Urinary bladder (tissue), 4 donors: ENCODE measurements around the gene MAG. TPM values are rescaled to one million over a fixed set of nuclear protein-coding genes. Genes with fewer than 3 reads are reported as not detected.
A peak's percentile ranks its signal among the peaks of the same experiment; 100 is the strongest.

Experiments used
- DNase-seq: peaks from one replicate; pipeline ENCODE4 v3.0.0-alpha.2; 2015; ENCODE audit errors: extremely low spot score
- H3K27ac ChIP-seq: one replicate; pipeline ENCODE4 v1.5.1; 2013; ENCODE audit warnings: low read depth, mild to moderate bottlenecking, moderate library complexity
- H3K36me3 ChIP-seq: one replicate; pipeline ENCODE4 v1.6.1; 2013; ENCODE audit warnings: mild to moderate bottlenecking, moderate library complexity; ENCODE audit not compliant: insufficient read depth
- H3K4me1 ChIP-seq: one replicate; pipeline ENCODE4 v1.6.1; 2013; ENCODE audit warnings: mild to moderate bottlenecking, moderate library complexity; ENCODE audit not compliant: insufficient read depth
- H3K4me3 ChIP-seq: one replicate; pipeline ENCODE4 v1.5.1; 2013; ENCODE audit warnings: low read depth, low read length
- WGBS: extraction: QIAGEN DNeasy Blood & Tissue Kit; methylation state at CpG from one replicate; pipeline ENCODE4 v1.1.7; 2013; 5-methylcytosine and 5-hydroxymethylcytosine counted together
- polyA plus RNA-seq: library from polyadenylated mRNA; stranded (reverse); fragments of 200-250 nt; gene quantifications from one replicate; pipeline ENCODE4 v1.2.3, GENCODE V29; 2013
- total RNA-seq: library from RNA; depleted of rRNA; stranded (reverse); fragments of >200 nt; gene quantifications from one replicate; pipeline ENCODE4 v1.2.3, GENCODE V29; 2014
- donor health status: healthy with polysubstance abuse.
- donor health status: healthy.

MAG gene
- total and polyA plus RNA-seq, 2 donors: 0.20 to 6.1 TPM

DNA sequence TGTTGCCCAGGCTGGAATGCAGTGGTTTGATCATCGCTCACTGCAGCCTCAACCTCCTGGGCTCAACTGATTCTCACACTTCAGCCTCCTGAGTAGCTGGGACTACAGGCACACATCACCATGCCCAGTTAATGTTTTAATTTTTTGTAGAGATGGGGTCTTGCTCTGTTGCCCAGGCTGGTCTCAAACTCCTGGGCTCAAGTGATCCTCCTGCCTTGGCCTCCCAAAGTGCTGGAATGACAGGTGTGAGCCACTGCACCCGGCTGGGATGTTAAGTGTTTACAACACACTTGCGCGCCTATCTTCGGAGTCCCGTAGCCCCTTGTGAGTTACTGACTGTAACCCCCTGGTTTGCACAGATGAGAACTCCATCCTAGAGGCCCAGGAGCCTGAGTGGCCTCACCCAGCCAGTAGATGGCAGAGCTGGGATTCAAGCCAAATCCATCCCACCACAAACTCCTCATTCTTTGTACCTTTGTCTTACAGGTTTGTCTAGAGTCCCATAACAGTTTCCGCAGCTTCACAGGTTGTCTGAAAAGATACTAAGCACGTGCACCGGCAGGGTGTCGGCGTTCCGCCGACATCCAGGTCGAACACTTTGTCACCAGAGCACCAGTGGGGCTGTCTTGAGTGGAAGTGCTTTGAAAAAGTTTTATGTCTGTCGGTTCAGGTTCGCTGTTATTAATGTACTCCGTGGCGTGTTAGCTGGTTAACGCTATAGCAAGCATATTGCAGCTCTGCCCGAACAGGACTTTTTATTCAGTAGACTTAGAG, 14.7 kb downstream of the MAG start:
- DNase-seq: no peak
- Histone ChIP-seq H3K36me3 (no peaks in the 10 kb centered on the region), H3K4me1 (no peaks in the 10 kb centered on the region), H3K4me3 (no peak overlapping the region), H3K27ac (no peak overlapping the region)
- 88% methylated on average over 20 of the region's 20 CpGs for WGBS

DNA sequence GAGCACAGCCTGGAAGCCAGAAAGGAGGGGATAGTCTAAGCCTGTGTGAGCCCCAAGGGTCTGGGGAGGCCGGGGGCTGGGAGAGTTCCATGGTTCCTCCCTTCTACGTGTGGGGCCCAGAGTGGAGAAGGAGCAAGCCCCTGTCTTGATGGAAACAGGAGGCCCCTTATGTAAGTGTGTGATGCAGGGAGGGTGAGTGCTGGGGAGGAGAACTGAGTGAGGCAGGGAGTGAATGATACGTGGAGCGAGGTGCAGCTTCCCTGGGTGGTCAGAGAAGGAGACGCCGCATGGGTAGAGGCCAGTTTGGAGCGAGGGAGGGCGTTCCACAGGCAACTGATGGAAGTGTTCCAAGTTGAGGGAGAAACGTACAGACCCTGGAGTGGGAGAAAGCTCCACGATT, 16.0 kb downstream of the MAG start:
- WGBS: 63% methylated on average over 10 of the region's 10 CpGs
- Histone ChIP-seq H3K4me1 (no peaks in the 10 kb centered on the region), H3K4me3 (no peak overlapping the region), H3K27ac (no peak overlapping the region), H3K36me3 (no peaks in the 10 kb centered on the region)
- peak; percentile 60 for DNase-seq

DNA sequence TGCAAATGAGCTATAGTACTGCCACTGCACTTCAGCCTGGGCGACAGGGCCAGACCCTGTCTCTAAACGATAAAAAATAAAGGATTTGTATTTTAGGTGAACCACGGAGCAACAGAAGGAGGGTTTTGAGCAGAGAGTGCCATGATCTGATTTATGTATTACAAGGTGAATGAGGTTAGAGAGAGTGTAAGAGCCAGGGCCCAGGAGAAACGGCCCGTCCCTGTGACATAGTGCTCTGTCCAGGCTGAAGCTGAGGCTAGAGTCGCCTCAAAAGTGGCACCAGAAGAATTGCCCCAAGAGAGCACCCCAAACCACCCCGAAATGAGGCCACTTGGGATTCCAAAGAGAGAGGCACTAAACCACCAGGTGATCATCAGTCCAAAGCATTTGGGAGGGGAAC, 16.9 kb downstream of the MAG start:
- 88% methylated on average over 7 of the region's 7 CpGs for WGBS
- Histone ChIP-seq H3K27ac (no peak overlapping the region), H3K4me3 (no peak overlapping the region), H3K36me3 (no peaks in the 10 kb centered on the region), H3K4me1 (no peaks in the 10 kb centered on the region)
- DNase-seq: no peak

DNA sequence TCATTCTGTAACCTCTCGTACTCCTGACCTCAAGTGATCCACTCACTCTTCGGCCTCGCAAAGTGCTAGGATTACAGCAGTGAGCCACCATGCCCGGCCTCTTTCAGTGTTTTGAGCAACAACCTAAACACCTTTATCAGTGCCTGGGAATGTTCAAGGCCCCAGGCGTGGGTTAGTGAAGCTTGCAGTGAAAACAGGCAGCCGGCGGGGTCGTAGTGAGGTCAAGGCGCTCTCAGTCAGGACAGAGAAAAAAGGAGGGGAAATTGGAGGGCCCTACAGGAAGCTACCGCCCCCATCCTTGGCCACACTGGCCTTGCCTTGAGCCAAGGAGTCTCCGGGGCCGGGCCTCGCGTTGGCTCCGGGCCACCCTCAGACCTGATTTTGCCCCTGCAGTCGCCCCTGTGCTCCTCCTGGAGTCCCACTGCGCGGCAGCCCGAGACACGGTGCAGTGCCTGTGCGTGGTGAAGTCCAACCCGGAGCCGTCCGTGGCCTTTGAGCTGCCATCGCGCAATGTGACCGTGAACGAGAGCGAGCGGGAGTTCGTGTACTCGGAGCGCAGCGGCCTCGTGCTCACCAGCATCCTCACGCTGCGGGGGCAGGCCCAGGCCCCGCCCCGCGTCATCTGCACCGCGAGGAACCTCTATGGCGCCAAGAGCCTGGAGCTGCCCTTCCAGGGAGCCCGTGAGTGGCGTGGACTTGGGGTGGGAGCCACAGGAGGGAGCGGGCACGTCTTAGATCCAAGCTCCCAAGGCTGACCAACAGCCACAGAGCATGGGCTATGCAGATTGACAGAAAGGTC, 17.7 kb downstream of the MAG start:
- H3K4me1 ChIP-seq: no peaks in the 10 kb centered on the region
- no peak overlapping the region for H3K4me3 ChIP-seq
- DNase-seq: peak; percentile 66
- no peak overlapping the region for H3K27ac ChIP-seq
- WGBS: 59% methylated on average over 47 of the region's 47 CpGs
- no peaks in the 10 kb centered on the region for H3K36me3 ChIP-seq

DNA sequence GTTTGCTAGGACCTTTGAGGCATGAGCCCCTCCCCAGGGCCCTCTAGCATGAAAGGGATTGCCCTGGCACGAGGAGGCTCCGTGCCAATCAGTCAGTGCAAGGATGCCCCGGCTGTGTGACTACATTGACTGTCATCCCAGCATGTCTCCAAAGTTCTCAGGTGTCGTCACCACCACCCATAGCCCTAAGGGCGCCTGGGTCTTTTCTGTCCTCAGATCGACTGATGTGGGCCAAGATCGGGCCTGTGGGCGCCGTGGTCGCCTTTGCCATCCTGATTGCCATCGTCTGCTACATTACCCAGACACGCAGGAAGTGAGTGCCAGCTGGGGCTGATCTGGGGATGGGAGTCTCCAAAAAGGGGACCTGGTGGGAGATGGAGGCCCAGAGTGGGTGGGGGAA, 18.4 kb downstream of the MAG start:
- H3K36me3 ChIP-seq: no peaks in the 10 kb centered on the region
- no peak overlapping the region for H3K4me3 ChIP-seq
- WGBS: 90% methylated on average over 12 of the region's 12 CpGs
- no peaks in the 10 kb centered on the region for H3K4me1 ChIP-seq
- DNase-seq: no peak
- no peak overlapping the region for H3K27ac ChIP-seq

DNA sequence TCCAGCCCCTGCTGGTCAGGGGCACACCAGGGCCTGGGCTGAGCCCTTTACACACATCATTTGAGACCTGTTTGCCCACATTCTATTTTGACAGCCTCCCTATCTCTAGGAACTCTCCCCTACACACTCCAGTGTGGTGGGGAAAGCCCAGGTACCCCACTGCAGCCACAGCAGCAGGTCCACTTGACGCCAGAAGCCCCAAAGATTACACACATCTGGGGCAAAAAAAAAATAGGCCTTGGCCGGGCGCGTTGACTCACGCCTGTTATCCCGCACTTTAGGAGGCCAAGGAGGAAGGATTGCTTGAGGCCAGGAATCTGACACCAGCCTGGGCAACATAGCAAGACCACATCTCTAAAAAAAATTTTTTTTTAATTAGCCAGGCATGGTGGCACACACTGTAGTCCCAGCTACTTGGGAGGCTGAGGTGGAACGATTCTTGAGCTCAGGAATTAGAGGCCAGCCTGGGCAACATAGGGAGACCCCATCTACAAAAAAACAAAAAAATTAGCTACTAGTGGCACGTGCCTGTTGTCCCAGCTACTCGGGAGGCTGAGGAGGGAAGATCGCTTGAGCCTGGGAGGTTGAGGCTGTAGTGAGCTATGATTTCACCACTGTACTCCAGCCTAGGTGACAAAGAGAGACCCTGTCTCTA, 19.0 kb downstream of the MAG start:
- H3K4me3 ChIP-seq: no peak overlapping the region
- H3K36me3 ChIP-seq: no peaks in the 10 kb centered on the region
- no peaks in the 10 kb centered on the region for H3K4me1 ChIP-seq
- WGBS: 94% methylated on average over 10 of the region's 10 CpGs
- DNase-seq: no peak
- no peak overlapping the region for H3K27ac ChIP-seq

DNA sequence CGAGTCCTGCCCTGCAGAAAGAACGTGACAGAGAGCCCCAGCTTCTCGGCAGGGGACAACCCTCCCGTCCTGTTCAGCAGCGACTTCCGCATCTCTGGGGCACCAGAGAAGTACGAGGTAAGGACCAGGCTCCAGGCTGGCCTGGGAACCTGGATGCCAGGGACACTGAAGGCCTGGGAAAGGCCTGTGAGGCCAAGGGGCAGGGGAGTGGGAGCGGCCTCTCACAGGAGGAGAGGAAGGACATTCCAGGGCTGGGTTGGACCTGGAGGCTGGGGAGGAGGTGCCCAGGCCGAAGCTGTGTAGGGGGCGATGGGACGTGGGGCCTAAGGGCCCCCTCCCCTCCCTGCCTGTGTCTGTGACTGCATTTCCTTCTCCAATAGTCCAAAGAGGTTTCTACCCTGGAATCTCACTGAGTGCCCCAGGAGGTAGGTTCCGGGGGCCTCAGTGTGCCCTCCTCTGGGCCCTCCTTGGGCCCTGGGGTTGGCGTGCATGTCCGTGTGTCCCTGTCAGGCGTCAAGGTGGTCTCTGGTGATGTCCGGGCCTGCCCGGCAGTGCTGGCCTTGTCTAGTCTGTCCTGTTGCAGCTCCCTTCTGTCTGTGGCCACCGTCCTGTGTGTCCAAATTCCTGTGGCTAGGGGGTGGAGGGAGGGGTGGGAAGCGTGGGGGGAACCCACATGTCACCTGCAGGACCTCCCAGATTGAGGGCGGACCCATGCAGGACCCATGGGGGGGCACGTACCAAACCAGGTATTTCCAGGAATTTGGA, 20.1 kb downstream of the MAG start:
- WGBS: 88% methylated on average over 21 of the region's 21 CpGs
- no peak overlapping the region for H3K4me3 ChIP-seq

DNA sequence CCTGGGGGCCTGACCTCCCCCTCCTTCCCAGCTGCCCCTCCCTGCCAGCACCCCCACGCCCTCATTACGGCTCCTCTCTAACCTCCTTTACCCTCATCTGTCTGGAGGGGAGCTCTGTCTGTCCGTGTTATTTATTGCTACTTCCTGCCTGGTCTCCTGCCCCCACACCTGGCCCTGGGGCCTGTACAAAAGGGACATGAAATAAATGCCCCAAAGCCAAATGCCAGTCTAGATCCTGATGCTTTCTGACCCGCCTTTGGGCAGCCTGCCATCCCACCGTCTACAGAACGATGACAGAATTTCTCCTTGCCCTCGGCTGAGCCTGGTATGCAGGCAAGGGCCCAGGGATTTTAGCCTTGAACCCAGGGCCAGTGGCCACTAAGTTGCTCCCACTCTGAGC, 21.6 kb downstream of the MAG start:
- no peaks in the 10 kb centered on the region for H3K36me3 ChIP-seq
- H3K4me3 ChIP-seq: no peak overlapping the region
- DNase-seq: no peak
- 48% methylated on average over 7 of the region's 7 CpGs for WGBS
- no peaks in the 10 kb centered on the region for H3K4me1 ChIP-seq
- H3K27ac ChIP-seq: no peak overlapping the region

More for the DNA sequence above, 20.1 kb downstream of the MAG start:
- H3K4me1 ChIP-seq: no peaks in the 10 kb centered on the region
- H3K27ac ChIP-seq: no peak overlapping the region
- H3K36me3 ChIP-seq: no peaks in the 10 kb centered on the region
- no peak for DNase-seq

DNA sequence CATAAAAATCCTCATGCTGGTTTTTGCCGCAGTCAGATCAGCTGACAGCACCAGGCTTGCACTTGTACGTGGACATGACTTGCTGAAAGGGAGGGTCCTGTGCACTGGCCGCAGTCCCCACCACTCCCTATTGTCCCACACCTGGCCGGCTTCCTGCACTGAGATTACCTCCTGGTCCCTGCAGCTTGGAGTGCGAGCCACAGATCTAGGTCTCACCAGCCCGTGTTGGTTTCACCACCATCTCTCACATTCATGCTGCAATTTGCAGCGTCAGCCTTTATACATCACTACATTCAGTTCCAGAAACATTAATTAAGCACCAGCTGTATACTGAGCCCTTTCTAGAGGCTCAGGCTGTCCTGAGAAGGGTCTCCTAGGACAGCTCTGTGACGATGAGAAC, 22.1 kb downstream of the MAG start:
- DNase-seq: no peak
- H3K4me3 ChIP-seq: no peak overlapping the region
- H3K36me3 ChIP-seq: no peaks in the 10 kb centered on the region
- no peak overlapping the region for H3K27ac ChIP-seq
- no peaks in the 10 kb centered on the region for H3K4me1 ChIP-seq
- 89% methylated on average over 8 of the region's 8 CpGs for WGBS

DNA sequence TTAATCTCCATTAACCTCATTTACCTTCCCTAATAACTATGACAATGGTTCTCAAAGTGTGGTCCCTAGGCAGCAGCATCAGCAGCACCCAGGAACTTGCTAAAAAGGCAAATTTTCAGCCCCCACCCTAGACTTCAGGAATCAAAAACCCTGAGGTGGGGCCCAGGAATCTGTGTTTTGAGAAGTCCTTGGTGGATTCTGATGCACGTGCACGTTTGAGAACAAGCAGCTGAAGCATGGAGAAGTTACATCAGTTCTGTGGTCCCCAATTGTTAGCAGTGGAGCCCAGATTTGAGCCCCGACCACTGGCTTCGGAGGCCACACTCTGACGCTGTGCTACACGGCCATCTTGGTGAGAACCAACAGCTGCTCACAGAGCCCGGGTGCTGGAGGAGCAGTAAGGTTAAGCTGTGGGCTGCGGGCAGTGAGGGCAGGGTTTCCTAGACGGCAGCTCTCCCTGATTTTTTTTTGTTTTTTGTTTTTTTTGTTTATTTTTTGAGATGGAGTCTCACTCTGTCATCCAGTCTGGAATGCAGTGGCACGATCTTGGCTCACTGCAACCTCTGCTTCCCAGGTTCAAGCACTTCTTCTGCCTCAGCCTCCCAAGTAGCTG, 23.0 kb downstream of the MAG start:
- DNase-seq: no peak
- Histone ChIP-seq H3K4me3 (no peak overlapping the region), H3K4me1 (no peaks in the 10 kb centered on the region), H3K27ac (no peak overlapping the region), H3K36me3 (no peaks in the 10 kb centered on the region)
- WGBS: 83% methylated on average over 10 of the region's 10 CpGs

DNA sequence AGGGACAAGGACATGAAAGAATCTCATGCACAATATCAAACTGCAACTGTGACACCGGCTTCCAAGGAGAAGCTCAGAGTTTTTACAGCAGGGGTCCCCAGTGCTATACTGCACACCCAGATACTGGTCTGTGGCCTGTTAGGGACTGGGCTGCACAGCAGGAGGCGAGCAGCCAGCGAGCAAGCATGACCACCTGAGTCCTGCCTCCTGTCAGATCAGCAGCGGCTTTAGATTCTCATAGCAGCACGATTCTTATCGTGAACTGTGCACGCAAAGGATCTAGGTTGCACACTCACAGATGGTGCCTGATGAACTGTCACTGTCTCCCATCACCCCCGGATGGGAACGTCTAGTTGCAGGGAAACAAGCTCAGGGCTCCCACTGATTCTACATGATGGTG, 23.9 kb downstream of the MAG start:
- no peak overlapping the region for H3K4me3 ChIP-seq
- no peaks in the 10 kb centered on the region for H3K4me1 ChIP-seq
- no peak for DNase-seq
- no peak overlapping the region for H3K27ac ChIP-seq
- H3K36me3 ChIP-seq: no peaks in the 10 kb centered on the region
- WGBS: 44% methylated on average over 9 of the region's 9 CpGs

DNA sequence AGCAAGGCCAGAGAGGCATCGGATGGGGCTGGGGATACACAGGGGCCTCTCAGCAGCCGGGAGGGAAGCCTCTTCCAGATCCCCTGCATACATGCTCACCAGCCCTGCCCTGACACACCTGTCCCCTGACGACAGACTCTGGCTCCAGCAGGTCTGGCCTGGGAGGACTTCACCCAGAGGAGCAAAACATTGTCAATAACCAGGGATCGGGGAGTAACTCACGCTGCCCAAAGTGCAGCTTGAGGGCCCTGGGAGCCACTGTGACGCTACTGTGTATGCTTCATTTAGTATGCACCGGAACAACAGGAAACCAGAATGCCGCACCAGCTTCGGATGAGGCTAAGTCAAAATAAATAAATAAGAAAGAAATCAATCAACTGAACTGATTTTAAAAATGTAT, 24.6 kb downstream of the MAG start:
- WGBS: 72% methylated on average over 9 of the region's 9 CpGs
- no peak overlapping the region for H3K27ac ChIP-seq
- H3K36me3 ChIP-seq: no peaks in the 10 kb centered on the region
- H3K4me1 ChIP-seq: no peaks in the 10 kb centered on the region
- no peak for DNase-seq
- H3K4me3 ChIP-seq: no peak overlapping the region

DNA sequence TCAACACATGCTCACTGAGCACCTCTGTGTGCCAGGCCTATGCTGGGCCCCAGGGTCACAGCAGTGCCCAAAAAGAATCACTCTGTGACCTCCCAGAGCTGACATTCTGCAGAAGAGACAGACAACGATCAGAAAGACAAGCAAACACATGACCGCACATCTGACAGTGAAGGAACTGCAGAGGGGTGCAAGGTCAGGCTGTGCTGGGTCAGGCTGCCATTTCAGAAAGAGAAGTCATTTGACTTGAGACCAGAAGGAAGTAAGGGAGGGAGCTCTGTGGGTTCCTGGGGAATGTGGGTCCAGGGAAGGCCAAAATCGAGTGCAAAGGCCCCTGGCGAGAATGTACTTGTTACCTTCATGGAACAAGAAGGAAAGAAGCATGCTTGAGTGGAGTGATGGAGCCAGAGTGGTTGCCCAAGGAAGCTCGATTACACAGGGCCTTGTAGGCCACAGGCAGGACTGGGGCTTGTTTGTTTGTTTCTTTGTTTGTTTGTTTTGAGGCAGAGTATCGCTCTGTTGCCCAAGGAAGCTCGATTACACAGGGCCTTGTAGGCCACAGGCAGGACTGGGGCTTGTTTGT, 25.6 kb downstream of the MAG start:
- WGBS: 74% methylated on average over 7 of the region's 7 CpGs
- Histone ChIP-seq H3K4me1 (no peaks in the 10 kb centered on the region), H3K36me3 (no peaks in the 10 kb centered on the region), H3K27ac (no peak overlapping the region), H3K4me3 (no peak overlapping the region)
- no peak for DNase-seq
